ENCODE results near the gene PLXNA1.
A peak's percentile ranks its signal among the peaks of the same experiment; 100 is the strongest.

Gene PLXNA1

GRCh38 chr3:126982471-126983175, at the start of gene PLXNA1:
PLXNA1 (plus strand) TSS chr3:126983115; CDS start chr3:126988594, 5,479 bp downstream.
- Histone ChIP-seq H3K9ac (ENCODE audit: low read depth in 1 of 2, low read length in 2 of 2) (peak within 1 kb of the TSS; percentile 32 to 72), H3K9me3 (ENCODE audit: control insufficient read depth in 2 of 2, low read length in 2 of 2) (no peaks in the 10 kb centered on the region), H3K4me1 (ENCODE audit: control insufficient read depth in 2 of 2, insufficient read depth in 2 of 2, low read length in 2 of 2) (peaks cover 9% of the 10 kb centered on the region in 2 donors), H3K4me3 (ENCODE audit: low read length in 2 of 2) (peak within 1 kb of the TSS; percentile 60 to 66), H3K27me3 (ENCODE audit: control insufficient read depth in 2 of 2, insufficient read depth in 2 of 2, low read length in 2 of 2) (peaks cover 2 to 3% of the 10 kb centered on the region in 2 donors), H3K36me3 (ENCODE audit: control insufficient read depth in 2 of 2, insufficient read depth in 2 of 2, low read length in 2 of 2) (no peaks in the 10 kb centered on the region), H3K27ac (ENCODE audit: low read depth in 2 of 2, low read length in 2 of 2) (peak within 1 kb of the TSS; percentile 72 to 81)

DNA sequence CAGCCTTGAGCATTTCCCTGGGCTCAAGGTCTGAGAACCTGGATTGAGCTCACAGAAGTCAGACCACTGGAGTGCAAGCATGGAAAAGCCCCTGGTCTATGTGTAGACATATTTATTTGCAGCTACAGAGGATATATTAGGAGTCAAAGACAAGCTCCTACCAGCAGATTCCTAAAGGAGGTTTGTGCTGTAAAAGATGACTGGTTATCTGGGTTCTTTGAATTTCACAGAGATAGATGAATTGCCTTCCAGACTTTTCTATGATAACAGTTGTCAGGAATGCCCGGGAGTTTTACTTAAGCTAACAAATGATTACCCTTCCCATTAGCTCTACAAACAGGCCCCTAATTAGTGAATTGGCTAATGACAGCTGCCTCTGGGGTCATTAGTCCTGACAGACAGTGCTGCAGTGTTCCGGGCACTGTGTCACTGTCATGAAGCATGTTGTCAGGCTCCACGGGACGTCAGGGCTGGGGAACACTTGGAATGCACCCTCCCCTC, 48.8 kb upstream of the PLXNA1 start:
- Histone ChIP-seq H3K27ac (ENCODE audit: low read depth in 2 of 2, low read length in 2 of 2) (no peak overlapping the region), H3K36me3 (ENCODE audit: control insufficient read depth in 2 of 2, insufficient read depth in 2 of 2, low read length in 2 of 2) (no peaks in the 10 kb centered on the region), H3K27me3 (ENCODE audit: control insufficient read depth in 2 of 2, insufficient read depth in 2 of 2, low read length in 2 of 2) (no peaks in the 10 kb centered on the region), H3K4me3 (ENCODE audit: low read length in 2 of 2) (no peak overlapping the region), H3K9ac (ENCODE audit: low read depth in 1 of 2, low read length in 2 of 2) (no peak overlapping the region), H3K4me1 (ENCODE audit: control insufficient read depth in 2 of 2, insufficient read depth in 2 of 2, low read length in 2 of 2) (peaks cover 0 to 7% of the 10 kb centered on the region in 2 donors), H3K9me3 (ENCODE audit: control insufficient read depth in 2 of 2, low read length in 2 of 2) (no peaks in the 10 kb centered on the region)

- Histone ChIP-seq H3K36me3 (ENCODE audit: control insufficient read depth in 2 of 2, insufficient read depth in 2 of 2, low read length in 2 of 2) (no peaks in the 10 kb centered on the region), H3K4me1 (ENCODE audit: control insufficient read depth in 2 of 2, insufficient read depth in 2 of 2, low read length in 2 of 2) (peaks cover 2 to 12% of the 10 kb centered on the region in 2 donors), H3K27me3 (ENCODE audit: control insufficient read depth in 2 of 2, insufficient read depth in 2 of 2, low read length in 2 of 2) (no peaks in the 10 kb centered on the region), H3K27ac (ENCODE audit: low read depth in 2 of 2, low read length in 2 of 2) (no peak overlapping the region), H3K4me3 (ENCODE audit: low read length in 2 of 2) (no peak overlapping the region), H3K9ac (ENCODE audit: low read depth in 1 of 2, low read length in 2 of 2) (no peak overlapping the region), H3K9me3 (ENCODE audit: control insufficient read depth in 2 of 2, low read length in 2 of 2) (no peaks in the 10 kb centered on the region)
These were observed 47.9 kb upstream of the PLXNA1 start for GRCh38 chr3:126934991-126935390.

GRCh38 chr3:126935756-126936509, 47.0 kb upstream of the PLXNA1 start:
- peaks cover 2 to 12% of the 10 kb centered on the region in 2 donors for H3K4me1 ChIP-seq (ENCODE audit: control insufficient read depth in 2 of 2, insufficient read depth in 2 of 2, low read length in 2 of 2)
- no peak overlapping the region for H3K9ac ChIP-seq (ENCODE audit: low read depth in 1 of 2, low read length in 2 of 2)
- H3K27ac ChIP-seq (ENCODE audit: low read depth in 2 of 2, low read length in 2 of 2): no peak overlapping the region
- no peaks in the 10 kb centered on the region for H3K36me3 ChIP-seq (ENCODE audit: control insufficient read depth in 2 of 2, insufficient read depth in 2 of 2, low read length in 2 of 2)
- H3K4me3 ChIP-seq (ENCODE audit: low read length in 2 of 2): no peak overlapping the region
- no peaks in the 10 kb centered on the region for H3K27me3 ChIP-seq (ENCODE audit: control insufficient read depth in 2 of 2, insufficient read depth in 2 of 2, low read length in 2 of 2)
- H3K9me3 ChIP-seq (ENCODE audit: control insufficient read depth in 2 of 2, low read length in 2 of 2): no peaks in the 10 kb centered on the region

- H3K27ac ChIP-seq (ENCODE audit: low read depth in 2 of 2, low read length in 2 of 2): no peak overlapping the region
- H3K27me3 ChIP-seq (ENCODE audit: control insufficient read depth in 2 of 2, insufficient read depth in 2 of 2, low read length in 2 of 2): no peaks in the 10 kb centered on the region
- H3K9me3 ChIP-seq (ENCODE audit: control insufficient read depth in 2 of 2, low read length in 2 of 2): no peaks in the 10 kb centered on the region
- H3K4me1 ChIP-seq (ENCODE audit: control insufficient read depth in 2 of 2, insufficient read depth in 2 of 2, low read length in 2 of 2): peaks cover 2 to 12% of the 10 kb centered on the region in 2 donors
- H3K36me3 ChIP-seq (ENCODE audit: control insufficient read depth in 2 of 2, insufficient read depth in 2 of 2, low read length in 2 of 2): no peaks in the 10 kb centered on the region
- no peak overlapping the region for H3K9ac ChIP-seq (ENCODE audit: low read depth in 1 of 2, low read length in 2 of 2)
- no peak overlapping the region for H3K4me3 ChIP-seq (ENCODE audit: low read length in 2 of 2)
These were observed 46.0 kb upstream of the PLXNA1 start for GRCh38 chr3:126936853-126937425.

DNA sequence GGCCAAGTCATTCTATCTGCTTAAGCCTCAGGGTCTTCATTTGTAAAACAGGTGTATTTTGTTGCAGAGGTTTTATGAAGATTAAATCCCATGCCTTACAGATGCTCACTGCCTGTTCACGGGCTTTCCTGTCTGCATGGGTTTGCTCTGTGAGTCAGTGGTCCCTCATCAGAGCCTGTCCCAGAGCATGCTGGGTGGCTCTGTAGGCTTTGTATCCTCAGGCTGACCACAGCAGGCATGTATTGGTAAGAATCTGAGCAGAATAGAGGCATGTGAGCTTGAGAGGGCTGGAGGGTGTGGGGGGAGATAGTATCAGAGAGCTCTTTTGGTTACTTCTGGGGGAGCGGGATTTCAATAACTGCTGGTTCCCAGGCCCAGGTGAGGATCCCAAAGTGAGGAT, 45.4 kb upstream of the PLXNA1 start:
- Histone ChIP-seq H3K27me3 (ENCODE audit: control insufficient read depth in 2 of 2, insufficient read depth in 2 of 2, low read length in 2 of 2) (no peaks in the 10 kb centered on the region), H3K4me1 (ENCODE audit: control insufficient read depth in 2 of 2, insufficient read depth in 2 of 2, low read length in 2 of 2) (peaks cover 2 to 12% of the 10 kb centered on the region in 2 donors), H3K9me3 (ENCODE audit: control insufficient read depth in 2 of 2, low read length in 2 of 2) (no peaks in the 10 kb centered on the region), H3K36me3 (ENCODE audit: control insufficient read depth in 2 of 2, insufficient read depth in 2 of 2, low read length in 2 of 2) (no peaks in the 10 kb centered on the region), H3K9ac (ENCODE audit: low read depth in 1 of 2, low read length in 2 of 2) (no peak overlapping the region), H3K4me3 (ENCODE audit: low read length in 2 of 2) (no peak overlapping the region), H3K27ac (ENCODE audit: low read depth in 2 of 2, low read length in 2 of 2) (no peak overlapping the region)

DNA sequence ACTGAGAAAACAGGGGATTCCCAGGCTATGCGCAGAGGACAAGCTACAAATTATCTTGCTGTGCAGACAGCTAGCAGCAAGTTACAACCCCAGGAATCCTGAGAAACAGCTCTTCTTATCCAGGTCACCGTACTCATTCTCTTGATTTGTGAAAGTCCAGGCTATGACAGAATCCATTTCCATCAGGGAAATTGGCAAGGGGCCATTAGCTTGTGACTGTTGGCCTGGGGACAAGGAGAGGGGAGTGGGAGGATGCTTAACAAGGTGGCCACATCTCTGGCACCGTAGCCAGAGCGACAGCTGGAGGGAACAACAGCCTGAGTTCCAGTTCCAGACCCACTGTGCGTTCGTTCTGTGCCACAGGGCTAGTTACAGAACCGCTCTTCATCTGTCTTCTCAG, 44.9 kb upstream of the PLXNA1 start:
- Histone ChIP-seq H3K4me1 (ENCODE audit: control insufficient read depth in 2 of 2, insufficient read depth in 2 of 2, low read length in 2 of 2) (peaks cover 2 to 12% of the 10 kb centered on the region in 2 donors), H3K9ac (ENCODE audit: low read depth in 1 of 2, low read length in 2 of 2) (no peak overlapping the region), H3K4me3 (ENCODE audit: low read length in 2 of 2) (no peak overlapping the region), H3K9me3 (ENCODE audit: control insufficient read depth in 2 of 2, low read length in 2 of 2) (no peaks in the 10 kb centered on the region), H3K27ac (ENCODE audit: low read depth in 2 of 2, low read length in 2 of 2) (no peak overlapping the region), H3K27me3 (ENCODE audit: control insufficient read depth in 2 of 2, insufficient read depth in 2 of 2, low read length in 2 of 2) (no peaks in the 10 kb centered on the region), H3K36me3 (ENCODE audit: control insufficient read depth in 2 of 2, insufficient read depth in 2 of 2, low read length in 2 of 2) (no peaks in the 10 kb centered on the region)

DNA sequence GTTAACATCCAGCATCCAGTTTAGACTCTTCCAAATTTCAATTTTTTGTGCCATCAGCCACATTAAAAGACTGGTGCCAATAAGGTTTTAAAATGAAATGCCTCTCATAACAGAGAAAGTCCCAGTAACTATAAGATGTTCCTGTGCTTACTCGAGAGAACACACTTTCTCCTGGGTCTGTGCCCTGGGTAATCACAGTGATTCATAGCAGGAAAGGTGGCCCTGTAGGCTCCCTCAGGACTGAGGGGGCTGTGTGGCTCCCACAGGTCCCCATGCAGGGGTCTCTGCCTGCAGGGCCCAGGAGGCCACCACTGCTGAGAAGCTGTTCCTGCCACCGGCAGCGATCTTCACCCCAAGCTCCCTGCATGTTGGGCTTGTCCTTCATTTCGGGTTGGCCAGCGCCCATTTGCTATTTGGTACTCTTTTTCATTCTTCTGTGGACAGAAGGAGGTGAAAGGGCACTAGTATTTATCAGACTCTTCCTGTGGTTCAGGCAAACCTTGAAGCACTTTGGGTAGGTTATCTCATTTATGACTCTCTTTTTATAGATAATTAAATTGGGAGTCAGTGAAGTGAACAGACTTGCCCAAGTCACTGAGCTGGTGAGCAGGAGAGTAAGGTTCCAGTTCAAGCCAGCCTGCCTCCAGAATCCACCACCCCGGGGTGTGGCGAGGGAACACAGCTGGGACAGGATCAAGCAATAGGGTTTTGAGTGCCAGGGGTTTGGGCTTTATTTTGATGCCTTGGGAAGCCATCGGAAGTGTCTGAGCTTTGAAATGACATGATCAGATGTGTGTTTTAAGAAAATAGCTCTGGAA, 44.2 kb upstream of the PLXNA1 start:
- H3K9ac ChIP-seq (ENCODE audit: low read depth in 1 of 2, low read length in 2 of 2): no peak overlapping the region
- H3K27me3 ChIP-seq (ENCODE audit: control insufficient read depth in 2 of 2, insufficient read depth in 2 of 2, low read length in 2 of 2): no peaks in the 10 kb centered on the region
- H3K4me1 ChIP-seq (ENCODE audit: control insufficient read depth in 2 of 2, insufficient read depth in 2 of 2, low read length in 2 of 2): peaks cover 2 to 12% of the 10 kb centered on the region in 2 donors
- H3K36me3 ChIP-seq (ENCODE audit: control insufficient read depth in 2 of 2, insufficient read depth in 2 of 2, low read length in 2 of 2): no peaks in the 10 kb centered on the region
- no peak overlapping the region for H3K4me3 ChIP-seq (ENCODE audit: low read length in 2 of 2)
- no peak overlapping the region for H3K27ac ChIP-seq (ENCODE audit: low read depth in 2 of 2, low read length in 2 of 2)
- H3K9me3 ChIP-seq (ENCODE audit: control insufficient read depth in 2 of 2, low read length in 2 of 2): no peaks in the 10 kb centered on the region

GRCh38 chr3:126939338-126939718, 43.6 kb upstream of the PLXNA1 start:
- H3K36me3 ChIP-seq (ENCODE audit: control insufficient read depth in 2 of 2, insufficient read depth in 2 of 2, low read length in 2 of 2): no peaks in the 10 kb centered on the region
- H3K27ac ChIP-seq (ENCODE audit: low read depth in 2 of 2, low read length in 2 of 2): no peak overlapping the region
- H3K9ac ChIP-seq (ENCODE audit: low read depth in 1 of 2, low read length in 2 of 2): no peak overlapping the region
- no peaks in the 10 kb centered on the region for H3K9me3 ChIP-seq (ENCODE audit: control insufficient read depth in 2 of 2, low read length in 2 of 2)
- H3K4me3 ChIP-seq (ENCODE audit: low read length in 2 of 2): no peak overlapping the region
- H3K4me1 ChIP-seq (ENCODE audit: control insufficient read depth in 2 of 2, insufficient read depth in 2 of 2, low read length in 2 of 2): peaks cover 2 to 12% of the 10 kb centered on the region in 2 donors
- no peaks in the 10 kb centered on the region for H3K27me3 ChIP-seq (ENCODE audit: control insufficient read depth in 2 of 2, insufficient read depth in 2 of 2, low read length in 2 of 2)
